CD4-positive, alpha-beta T cell treated with Interleukin-10 for 1 hour (primary cell): ENCODE measurements around the gene ELOVL7.
A peak's percentile ranks its signal among the peaks of the same experiment; 100 is the strongest.
"Not testable (repeated sequence)": the region's sequence is repeated elsewhere in the genome, so short reads cannot be mapped to it uniquely, and the experiment has no call there.

Experiments used
- DNase-seq: peaks from one replicate; pipeline ENCODE4 v3.0.0-alpha.2; 2020

Gene ELOVL7

GRCh38 chr5:60843936-60844905 lies at the start of gene ELOVL7:
ELOVL7 (minus strand) TSS chr5:60844269; CDS start chr5:60787397, 56,872 bp downstream.
- peak; percentile 8 for DNase-seq

- DNase-seq = no peak
Measured at GRCh38 chr5:60893521-60893920, 49.5 kb upstream of the ELOVL7 start.

- no peak for DNase-seq
Measured at GRCh38 chr5:60891667-60892066, 47.6 kb upstream of the ELOVL7 start.

GRCh38 chr5:60888359-60889061 lies 44.4 kb upstream of the ELOVL7 start:
- no peak for DNase-seq

GRCh38 chr5:60887746-60888145 lies 43.7 kb upstream of the ELOVL7 start:
- DNase-seq = no peak

- no peak for DNase-seq
Measured at GRCh38 chr5:60887096-60887495, 43.0 kb upstream of the ELOVL7 start.

GRCh38 chr5:60886158-60886557 lies 42.1 kb upstream of the ELOVL7 start:
- no peak for DNase-seq

- DNase-seq = no peak
Measured at GRCh38 chr5:60883229-60883628, 39.2 kb upstream of the ELOVL7 start.

- DNase-seq = no peak
Measured at GRCh38 chr5:60872892-60873291, 28.8 kb upstream of the ELOVL7 start.

GRCh38 chr5:60870857-60871256 lies 26.8 kb upstream of the ELOVL7 start:
- DNase-seq = no peak

- DNase-seq = not testable (repeated sequence)
Measured at GRCh38 chr5:60860572-60860971, 16.5 kb upstream of the ELOVL7 start.

- DNase-seq = no peak
Measured at GRCh38 chr5:60856066-60856465, 12.0 kb upstream of the ELOVL7 start.

GRCh38 chr5:60852940-60853339 lies 8.9 kb upstream of the ELOVL7 start:
- no peak for DNase-seq

GRCh38 chr5:60852317-60852716 lies 8.2 kb upstream of the ELOVL7 start:
- DNase-seq = no peak

GRCh38 chr5:60851626-60852025 lies 7.6 kb upstream of the ELOVL7 start:
- no peak for DNase-seq

GRCh38 chr5:60846298-60846697 lies 2.2 kb upstream of the ELOVL7 start:
- DNase-seq = no peak

- DNase-seq = no peak
Measured at GRCh38 chr5:60843386-60843935, 608 bp downstream of the ELOVL7 start.

GRCh38 chr5:60842871-60843385 lies 1.1 kb downstream of the ELOVL7 start:
- no peak for DNase-seq

- DNase-seq = no peak
Measured at GRCh38 chr5:60841361-60841760, 2.7 kb downstream of the ELOVL7 start.

- no peak for DNase-seq
Measured at GRCh38 chr5:60836131-60836530, 7.9 kb downstream of the ELOVL7 start.

GRCh38 chr5:60835554-60835953 lies 8.5 kb downstream of the ELOVL7 start:
- no peak for DNase-seq

GRCh38 chr5:60833520-60833919 lies 10.5 kb downstream of the ELOVL7 start:
- DNase-seq = no peak

GRCh38 chr5:60830581-60831127 lies 13.4 kb downstream of the ELOVL7 start:
- DNase-seq = no peak
